ENCODE data around the gene TMEM132E.

The TMEM132E gene

GRCh38 chr17:34623856-34624766 is 44.7 kb downstream of the TMEM132E start:
- DNase-seq (ENCODE audit: low spot score), result no peak
- no peak for TF ChIP-seq CTCF (IDR thresholded peaks at IDR 0.05; ENCODE audit: extremely low read depth, missing control alignments)

GRCh38 chr17:34624767-34625383 is 45.5 kb downstream of the TMEM132E start:
- DNase-seq (ENCODE audit: low spot score), result no peak

GRCh38 chr17:34626121-34626681 is 46.8 kb downstream of the TMEM132E start:
- TF ChIP-seq CTCF (IDR thresholded peaks at IDR 0.05; ENCODE audit: extremely low read depth, missing control alignments), result no peak
- DNase-seq (ENCODE audit: low spot score), result no peak

More at GRCh38 chr17:34624767-34625383, 45.5 kb downstream of the TMEM132E start:
- no peak for TF ChIP-seq CTCF (IDR thresholded peaks at IDR 0.05; ENCODE audit: extremely low read depth, missing control alignments)

GRCh38 chr17:34628879-34629278 is 49.5 kb downstream of the TMEM132E start:
- DNase-seq (ENCODE audit: low spot score), result no peak

GRCh38 chr17:34633351-34633750 is 54.0 kb downstream of the TMEM132E start:
- DNase-seq (ENCODE audit: low spot score), result no peak
- no peak for TF ChIP-seq CTCF (IDR thresholded peaks at IDR 0.05; ENCODE audit: extremely low read depth, missing control alignments)

More at GRCh38 chr17:34628879-34629278, 49.5 kb downstream of the TMEM132E start:
- no peak for TF ChIP-seq CTCF (IDR thresholded peaks at IDR 0.05; ENCODE audit: extremely low read depth, missing control alignments)

GRCh38 chr17:34633760-34634159 is 54.4 kb downstream of the TMEM132E start:
- no peak for DNase-seq (ENCODE audit: low spot score)
- TF ChIP-seq CTCF (IDR thresholded peaks at IDR 0.05; ENCODE audit: extremely low read depth, missing control alignments), result no peak
